SU-DHL-6 (cell line): ENCODE results near the gene GID4.

ENCODE experiments used
- EZH2phosphoT487 ChIP-seq: fragments of 200-600 bp; sonication (generic), shearing (Covaris generic); conservative IDR thresholded peaks from 2 replicates; pipeline ENCODE4 v1.6.1; 2018; ENCODE audit warnings: mild to moderate bottlenecking, antibody characterized with exemption, low read length, moderate library complexity, mixed read lengths
- TF ChIP-seq, protein P1 (sequence below): fragments of 200-600 bp; sonication (generic); IDR thresholded peaks from one replicate; pipeline ENCODE4 v1.5.1; 2017; ENCODE audit warnings: antibody characterized with exemption, mild to moderate bottlenecking, low read length, moderate library complexity; ENCODE audit not compliant: insufficient read depth, poor library complexity, severe bottlenecking

DNA sequence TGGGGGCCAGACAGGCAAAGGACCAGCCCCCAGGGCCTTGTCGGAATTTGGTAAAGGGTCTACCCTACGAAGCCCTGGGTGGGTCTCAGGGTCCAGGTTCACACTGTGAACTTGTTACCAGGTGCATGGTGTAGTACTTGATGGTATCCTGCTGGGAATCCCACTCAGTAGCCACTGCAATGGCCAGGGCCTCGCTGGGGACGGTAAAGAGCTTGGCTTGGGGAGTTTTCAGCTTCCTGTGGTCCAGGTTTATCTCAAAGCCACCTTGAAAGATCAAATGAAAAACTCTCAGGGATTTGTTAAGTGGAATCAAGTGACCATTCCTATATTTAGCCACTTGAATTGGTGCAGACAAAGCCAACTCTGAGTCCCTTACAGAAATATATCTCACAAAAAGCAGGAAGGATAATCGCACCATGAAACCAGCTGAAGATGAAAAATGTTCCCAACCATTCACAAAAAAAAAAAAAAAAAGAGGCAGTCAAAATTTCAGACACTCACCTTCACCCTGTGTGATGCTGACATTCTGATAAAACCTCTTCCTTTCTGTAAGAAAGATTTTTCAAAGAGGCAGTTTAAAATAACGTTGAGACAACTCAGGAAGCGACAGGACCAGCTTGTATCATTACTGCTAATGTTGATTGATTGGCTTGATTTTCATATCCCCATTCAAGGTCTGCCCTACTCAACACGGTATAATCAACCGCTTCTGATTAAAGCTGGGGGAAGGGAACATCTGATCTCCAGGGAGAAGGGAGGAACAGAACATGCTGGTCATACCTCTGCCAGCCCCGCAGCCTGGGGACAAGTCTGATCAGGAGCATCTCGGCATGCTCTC lies 10.9 kb upstream of the GID4 start:
- TF ChIP-seq, protein P1, sequence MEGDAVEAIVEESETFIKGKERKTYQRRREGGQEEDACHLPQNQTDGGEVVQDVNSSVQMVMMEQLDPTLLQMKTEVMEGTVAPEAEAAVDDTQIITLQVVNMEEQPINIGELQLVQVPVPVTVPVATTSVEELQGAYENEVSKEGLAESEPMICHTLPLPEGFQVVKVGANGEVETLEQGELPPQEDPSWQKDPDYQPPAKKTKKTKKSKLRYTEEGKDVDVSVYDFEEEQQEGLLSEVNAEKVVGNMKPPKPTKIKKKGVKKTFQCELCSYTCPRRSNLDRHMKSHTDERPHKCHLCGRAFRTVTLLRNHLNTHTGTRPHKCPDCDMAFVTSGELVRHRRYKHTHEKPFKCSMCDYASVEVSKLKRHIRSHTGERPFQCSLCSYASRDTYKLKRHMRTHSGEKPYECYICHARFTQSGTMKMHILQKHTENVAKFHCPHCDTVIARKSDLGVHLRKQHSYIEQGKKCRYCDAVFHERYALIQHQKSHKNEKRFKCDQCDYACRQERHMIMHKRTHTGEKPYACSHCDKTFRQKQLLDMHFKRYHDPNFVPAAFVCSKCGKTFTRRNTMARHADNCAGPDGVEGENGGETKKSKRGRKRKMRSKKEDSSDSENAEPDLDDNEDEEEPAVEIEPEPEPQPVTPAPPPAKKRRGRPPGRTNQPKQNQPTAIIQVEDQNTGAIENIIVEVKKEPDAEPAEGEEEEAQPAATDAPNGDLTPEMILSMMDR = no peak
- no peak for TF ChIP-seq EZH2phosphoT487
